OCI-LY7 (cell line): Measurements from ENCODE around the gene TMEM63A. TPM values are rescaled to one million over a fixed set of nuclear protein-coding genes. Genes with fewer than 3 reads are reported as not detected.

ENCODE experiments used
- BruUV-seq: library from RNA; stranded (reverse); fragments of 400-500 nt; replicated peaks from 2 replicates; lab custom pipeline; 2021; lab: Mats Ljungman, UMichigan
- CTCF ChIA-PET: fragments of 300-600 bp; sonication (Branson Sonifier 250); formaldehyde crosslinking; loops from one replicate; lab custom pipeline; 2022; ENCODE audit warnings: antibody characterized with exemption; ENCODE audit not compliant: unreplicated experiment; lab: Charles Lee
- POLR2A ChIA-PET: fragments of 300-600 bp; sonication (Branson Sonifier 250); formaldehyde crosslinking; loops from one replicate; lab custom pipeline; 2022; ENCODE audit warnings: antibody characterized with exemption; lab: Charles Lee
- DNase-seq: peaks from one replicate; pipeline ENCODE4 v3.0.0-alpha.2; 2015; ENCODE audit warnings: low spot score
- H2AFZ ChIP-seq: fragments of 200-600 bp; sonication (generic), shearing (Covaris generic); 2 replicates; pipeline ENCODE4 v1.6.1; 2014; ENCODE audit warnings: mild to moderate bottlenecking, antibody characterized with exemption, low read length, moderate library complexity
- H3K27ac ChIP-seq: fragments of 200-600 bp; sonication (generic); 2 replicates; pipeline ENCODE4 v1.5.1; 2014; ENCODE audit warnings: mixed run types, low read depth, mild to moderate bottlenecking, moderate library complexity, low read length, inconsistent platforms; ENCODE audit not compliant: poor library complexity, severe bottlenecking
- H3K36me3 ChIP-seq: fragments of 200-600 bp; sonication (generic); 2 replicates; pipeline ENCODE4 v1.6.1; 2014; ENCODE audit warnings: mild to moderate bottlenecking, antibody characterized with exemption, low read length, moderate library complexity, mixed read lengths; ENCODE audit not compliant: insufficient read depth
- H3K4me1 ChIP-seq: fragments of 200-600 bp; sonication (generic); 2 replicates; pipeline ENCODE4 v1.5.1; 2014; ENCODE audit warnings: mild to moderate bottlenecking, low read length; ENCODE audit not compliant: insufficient read depth, poor library complexity, severe bottlenecking
- H3K4me2 ChIP-seq: fragments of 200-600 bp; sonication (generic); 2 replicates; pipeline ENCODE4 v1.6.1; 2014; ENCODE audit warnings: mild to moderate bottlenecking, low read length
- H3K4me3 ChIP-seq: fragments of 200-600 bp; sonication (generic); 2 replicates; pipeline ENCODE4 v1.5.1; 2014; ENCODE audit warnings: mild to moderate bottlenecking, low read depth, low read length; ENCODE audit not compliant: poor library complexity, severe bottlenecking
- H3K79me2 ChIP-seq: fragments of 200-600 bp; sonication (generic); 2 replicates; pipeline ENCODE4 v1.6.1; 2016; ENCODE audit warnings: low read depth, mild to moderate bottlenecking, low read length, moderate library complexity, mixed read lengths; ENCODE audit not compliant: insufficient read depth
- H3K9me2 ChIP-seq: fragments of 200-600 bp; sonication (generic); 2 replicates; pipeline ENCODE4 v1.6.1; 2016; ENCODE audit warnings: mild to moderate bottlenecking, low read length, mixed read lengths; ENCODE audit not compliant: insufficient read depth
- H3K9me3 ChIP-seq: fragments of 200-600 bp; sonication (generic); 2 replicates; pipeline ENCODE4 v1.6.1; 2014; ENCODE audit warnings: mild to moderate bottlenecking, mixed run types, low read length, mixed read lengths
- H4K20me1 ChIP-seq: fragments of 200-600 bp; sonication (generic); 2 replicates; pipeline ENCODE4 v1.6.1; 2014; ENCODE audit warnings: mild to moderate bottlenecking, antibody characterized with exemption, low read length, moderate library complexity, mixed read lengths; ENCODE audit not compliant: insufficient read depth
- EZH2phosphoT487 ChIP-seq: fragments of 200-600 bp; sonication (generic); IDR thresholded peaks from 2 replicates; pipeline ENCODE4 v1.6.1; 2018; ENCODE audit warnings: low read depth, borderline replicate concordance, mild to moderate bottlenecking, mixed run types, antibody characterized with exemption, low read length, moderate library complexity, mixed read lengths
- intact Hi-C: fragments of 100-400 bp; cut with micrococcal nuclease; formaldehyde crosslinking; loops from one replicate; pipeline ENCODE4 v1.10.0; 2022; ENCODE audit not compliant: unreplicated experiment
- total RNA-seq, 2 experiments: library from RNA; depleted of rRNA in 1 of 2; stranded (reverse); fragments of >200 nt in 1 of 2; shearing (Covaris generic) in 1 of 2; gene quantifications; 2 replicates each; pipeline ENCODE4 v1.2.3, GENCODE V29; 2014 to 2022
- TF ChIP-seq, protein P1 (sequence below): fragments of 200-600 bp; sonication (generic); conservative IDR thresholded peaks from 2 replicates; pipeline ENCODE4 v1.5.1; 2014; ENCODE audit warnings: mild to moderate bottlenecking, antibody characterized with exemption, low read length, moderate library complexity, mixed read lengths

Gene TMEM63A
- total RNA-seq, 2 experiments from 2014 or later: 21.0 to 46.5 TPM

DNA sequence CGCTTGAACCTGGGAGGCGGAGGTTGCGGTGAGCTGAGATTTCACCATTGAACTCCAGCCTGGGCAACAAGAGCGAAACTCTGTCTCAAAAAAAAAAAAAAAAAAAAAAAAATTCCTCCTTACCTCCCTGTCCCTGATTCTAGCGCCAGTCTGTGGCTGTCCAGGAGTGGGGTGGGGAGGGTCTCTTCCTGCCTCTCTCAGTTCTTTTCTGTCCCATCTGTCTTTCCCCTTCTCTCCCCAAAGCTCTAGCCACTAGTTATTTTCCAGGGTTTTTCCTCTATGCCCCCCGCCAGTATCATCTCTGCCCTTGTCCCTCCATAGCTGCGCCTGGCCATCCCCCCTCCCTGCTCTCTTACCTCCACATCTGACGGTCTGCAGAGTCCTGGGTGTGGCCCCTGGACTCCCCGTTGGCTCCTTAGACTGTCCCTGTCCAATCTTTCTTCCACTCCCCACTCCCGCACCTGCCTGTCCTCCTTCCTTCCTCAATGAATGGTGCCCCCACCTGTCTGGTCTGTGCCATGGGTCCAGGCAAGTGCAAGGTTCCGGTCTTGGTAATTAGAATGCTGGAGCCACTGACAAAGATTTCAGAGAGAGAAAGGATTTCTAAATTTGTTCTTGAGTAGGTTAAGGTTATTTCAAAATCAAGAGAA lies 1.6 kb upstream of the TMEM63A start:
- ChIA-PET CTCF (no interaction called here), POLR2A (interaction anchor here (1.0 to 4.2 kb wide), 6 partner anchors 13 to 417 kb away, joined by 3 to 35 read pairs (median 6); partner anchors contain the start of genes PYCR2 and SRP9)
- no peak for DNase-seq
- H2AFZ ChIP-seq: no peak overlapping the region
- no peaks in the 10 kb centered on the region for H3K36me3 ChIP-seq
- no peaks in the 10 kb centered on the region for H4K20me1 ChIP-seq
- no peaks in the 10 kb centered on the region for H3K9me3 ChIP-seq
- intact Hi-C loops: loop anchor here (2.0 kb wide), 1 partner anchor 59 kb away; no protein-coding TSS in a partner anchor
- no TSS peak for BruUV-seq
- no peak for TF ChIP-seq EZH2phosphoT487
- TF ChIP-seq, protein P1, sequence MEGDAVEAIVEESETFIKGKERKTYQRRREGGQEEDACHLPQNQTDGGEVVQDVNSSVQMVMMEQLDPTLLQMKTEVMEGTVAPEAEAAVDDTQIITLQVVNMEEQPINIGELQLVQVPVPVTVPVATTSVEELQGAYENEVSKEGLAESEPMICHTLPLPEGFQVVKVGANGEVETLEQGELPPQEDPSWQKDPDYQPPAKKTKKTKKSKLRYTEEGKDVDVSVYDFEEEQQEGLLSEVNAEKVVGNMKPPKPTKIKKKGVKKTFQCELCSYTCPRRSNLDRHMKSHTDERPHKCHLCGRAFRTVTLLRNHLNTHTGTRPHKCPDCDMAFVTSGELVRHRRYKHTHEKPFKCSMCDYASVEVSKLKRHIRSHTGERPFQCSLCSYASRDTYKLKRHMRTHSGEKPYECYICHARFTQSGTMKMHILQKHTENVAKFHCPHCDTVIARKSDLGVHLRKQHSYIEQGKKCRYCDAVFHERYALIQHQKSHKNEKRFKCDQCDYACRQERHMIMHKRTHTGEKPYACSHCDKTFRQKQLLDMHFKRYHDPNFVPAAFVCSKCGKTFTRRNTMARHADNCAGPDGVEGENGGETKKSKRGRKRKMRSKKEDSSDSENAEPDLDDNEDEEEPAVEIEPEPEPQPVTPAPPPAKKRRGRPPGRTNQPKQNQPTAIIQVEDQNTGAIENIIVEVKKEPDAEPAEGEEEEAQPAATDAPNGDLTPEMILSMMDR: peak; percentile 46; the same call in 1 of the 2 replicates
- no peak overlapping the region for H3K27ac ChIP-seq
- no peaks in the 10 kb centered on the region for H3K79me2 ChIP-seq
- no peaks in the 10 kb centered on the region for H3K9me2 ChIP-seq
- no peak overlapping the region for H3K4me3 ChIP-seq
- peaks cover 42% of the 10 kb centered on the region for H3K4me1 ChIP-seq
- no peak overlapping the region for H3K4me2 ChIP-seq

DNA sequence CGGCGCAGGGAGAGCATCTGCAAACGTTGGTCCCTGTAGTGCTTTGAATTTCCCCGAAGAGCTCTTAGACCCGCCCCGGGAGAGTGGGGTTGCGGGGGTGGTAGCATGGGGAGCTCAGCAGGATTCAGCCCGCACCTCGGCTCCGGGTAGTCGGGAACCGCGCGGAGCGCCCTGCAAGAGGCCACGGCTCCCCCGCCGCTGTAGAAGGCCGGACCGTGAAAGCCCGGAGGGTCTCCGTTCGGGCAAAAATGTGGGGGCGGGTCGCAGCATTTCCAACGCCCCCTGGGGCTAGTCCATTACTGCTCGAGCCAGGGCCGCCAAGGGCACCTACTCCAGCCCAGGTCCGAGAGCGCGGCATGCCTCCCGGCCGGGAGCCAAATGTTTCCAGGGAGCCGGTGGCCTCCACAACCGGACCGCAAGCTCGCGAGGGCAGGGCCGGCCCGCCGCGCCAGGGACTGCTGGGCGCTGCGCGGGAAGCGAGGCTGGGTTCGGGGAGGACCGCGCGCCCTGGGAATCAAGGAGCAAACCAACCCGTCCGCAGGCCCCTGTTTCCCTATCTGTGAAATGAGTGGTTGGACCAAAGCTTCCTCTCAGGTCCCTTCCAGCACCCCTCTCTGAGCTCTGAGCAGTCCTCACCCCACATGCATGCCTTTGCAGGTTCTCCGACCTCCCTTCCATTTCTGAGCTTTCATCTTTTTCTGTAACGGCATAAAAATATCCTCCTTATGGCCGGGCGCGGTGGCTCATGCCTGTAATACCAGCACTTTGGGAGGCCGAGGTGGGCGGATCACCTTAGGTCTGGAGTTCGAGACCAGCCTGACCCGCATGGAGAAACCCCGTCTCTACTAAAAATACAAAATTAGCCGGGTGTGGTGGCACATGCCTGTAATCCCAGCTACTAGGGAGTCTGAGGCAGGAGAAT lies 775 bp upstream of the TMEM63A start:
- H3K36me3 ChIP-seq: no peaks in the 10 kb centered on the region
- DNase-seq: no peak
- ChIA-PET CTCF (interaction anchor here (0.6 to 1.9 kb wide), 5 partner anchors 13 to 402 kb away, joined by 3 to 5 read pairs (median 3); no protein-coding TSS in a partner anchor), POLR2A (interaction anchor here (0.6 to 4.2 kb wide), 15 partner anchors 9 to 416 kb away, joined by 3 to 35 read pairs (median 4); partner anchors contain the start of genes PYCR2, SDE2 and SRP9)
- no peak overlapping the region for H3K27ac ChIP-seq
- no peaks in the 10 kb centered on the region for H4K20me1 ChIP-seq
- H3K4me2 ChIP-seq: peak overlapping the region; percentile 96
- intact Hi-C loops: loop anchor here (1.0 to 2.0 kb wide), 2 partner anchors 14 to 60 kb away; no protein-coding TSS in a partner anchor
- H3K9me2 ChIP-seq: no peaks in the 10 kb centered on the region
- peak overlapping the region; percentile 83 for H3K4me3 ChIP-seq
- no peak for TF ChIP-seq EZH2phosphoT487
- no peaks in the 10 kb centered on the region for H3K79me2 ChIP-seq
- no peaks in the 10 kb centered on the region for H3K9me3 ChIP-seq
- BruUV-seq: no TSS peak
- peak overlapping the region; percentile 86 for H2AFZ ChIP-seq
- peaks cover 47% of the 10 kb centered on the region for H3K4me1 ChIP-seq
